Measurements from ENCODE around the gene SLC22A23.

The SLC22A23 gene

DNA sequence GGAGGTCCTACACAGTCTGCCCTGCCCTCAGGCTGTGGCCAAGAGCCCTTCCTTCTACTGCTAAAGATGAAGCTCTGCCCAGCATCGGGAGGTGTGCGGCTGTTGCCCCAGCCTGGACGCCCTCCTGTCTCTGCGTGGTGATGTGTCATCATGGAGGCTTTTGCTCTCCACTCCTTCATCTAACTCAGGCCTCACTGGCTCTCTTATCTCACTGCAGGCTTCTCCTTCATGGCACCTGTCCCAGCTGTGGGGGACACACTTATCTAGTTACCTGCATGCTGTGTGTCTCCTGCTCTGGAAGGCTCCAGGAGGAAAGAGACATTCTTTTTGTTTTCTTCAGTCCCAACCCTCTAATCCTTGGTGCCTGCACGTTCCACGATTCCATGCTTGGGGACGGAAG is 109.0 kb downstream of the SLC22A23 start:
- FAIRE-seq (no peak), DNase-seq (ENCODE audit: insufficient read length, low spot score) (no peak)
- TF ChIP-seq, protein P1, sequence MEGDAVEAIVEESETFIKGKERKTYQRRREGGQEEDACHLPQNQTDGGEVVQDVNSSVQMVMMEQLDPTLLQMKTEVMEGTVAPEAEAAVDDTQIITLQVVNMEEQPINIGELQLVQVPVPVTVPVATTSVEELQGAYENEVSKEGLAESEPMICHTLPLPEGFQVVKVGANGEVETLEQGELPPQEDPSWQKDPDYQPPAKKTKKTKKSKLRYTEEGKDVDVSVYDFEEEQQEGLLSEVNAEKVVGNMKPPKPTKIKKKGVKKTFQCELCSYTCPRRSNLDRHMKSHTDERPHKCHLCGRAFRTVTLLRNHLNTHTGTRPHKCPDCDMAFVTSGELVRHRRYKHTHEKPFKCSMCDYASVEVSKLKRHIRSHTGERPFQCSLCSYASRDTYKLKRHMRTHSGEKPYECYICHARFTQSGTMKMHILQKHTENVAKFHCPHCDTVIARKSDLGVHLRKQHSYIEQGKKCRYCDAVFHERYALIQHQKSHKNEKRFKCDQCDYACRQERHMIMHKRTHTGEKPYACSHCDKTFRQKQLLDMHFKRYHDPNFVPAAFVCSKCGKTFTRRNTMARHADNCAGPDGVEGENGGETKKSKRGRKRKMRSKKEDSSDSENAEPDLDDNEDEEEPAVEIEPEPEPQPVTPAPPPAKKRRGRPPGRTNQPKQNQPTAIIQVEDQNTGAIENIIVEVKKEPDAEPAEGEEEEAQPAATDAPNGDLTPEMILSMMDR (IDR thresholded peaks at IDR 0.05; ENCODE audit: insufficient read depth, missing control alignments) = no peak

DNA sequence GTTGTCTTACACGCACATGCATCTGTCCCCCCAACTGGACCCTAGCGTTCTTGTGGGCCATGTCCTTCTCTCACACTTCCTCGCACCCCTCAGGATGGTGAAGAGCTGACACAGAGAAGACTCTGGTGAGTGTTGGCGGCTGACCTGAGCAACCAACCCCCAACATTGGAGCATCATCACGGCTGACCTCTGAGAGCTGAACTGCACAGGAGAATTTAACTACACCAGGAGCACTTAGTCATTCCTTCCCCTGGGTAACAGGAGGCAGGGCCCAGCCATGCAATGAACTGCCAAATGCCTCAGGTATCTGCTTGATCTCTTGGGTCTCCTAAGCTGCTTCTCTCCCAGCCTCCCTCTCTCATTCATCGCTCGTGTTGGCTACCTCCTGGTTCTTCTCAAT is 109.6 kb downstream of the SLC22A23 start:
- FAIRE-seq = no peak
- TF ChIP-seq, protein P1 (IDR thresholded peaks at IDR 0.05; ENCODE audit: insufficient read depth, missing control alignments) = no peak
- no peak for DNase-seq (ENCODE audit: insufficient read length, low spot score)

DNA sequence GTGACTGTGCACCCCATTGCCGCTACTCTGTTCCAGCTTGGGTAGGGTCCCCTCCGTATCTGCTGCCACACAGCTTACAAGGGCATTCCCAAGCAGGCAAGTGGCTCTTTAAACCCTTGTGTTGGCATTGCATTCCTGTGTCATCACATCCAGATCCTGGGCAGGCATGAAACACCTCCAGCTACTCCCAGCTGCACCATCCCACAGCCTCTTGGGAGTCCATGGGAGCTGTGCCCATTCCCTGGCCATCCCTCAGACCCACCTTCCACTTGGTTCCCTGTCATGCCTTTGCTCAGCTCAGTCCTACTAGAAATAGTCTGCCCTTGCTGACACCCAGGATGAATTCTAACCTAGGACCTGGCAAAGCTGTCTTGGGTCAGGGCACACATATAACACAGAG is 110.4 kb downstream of the SLC22A23 start:
- no peak for DNase-seq (ENCODE audit: insufficient read length, low spot score)
- FAIRE-seq = no peak
- TF ChIP-seq, protein P1 (IDR thresholded peaks at IDR 0.05; ENCODE audit: insufficient read depth, missing control alignments) = no peak

DNA sequence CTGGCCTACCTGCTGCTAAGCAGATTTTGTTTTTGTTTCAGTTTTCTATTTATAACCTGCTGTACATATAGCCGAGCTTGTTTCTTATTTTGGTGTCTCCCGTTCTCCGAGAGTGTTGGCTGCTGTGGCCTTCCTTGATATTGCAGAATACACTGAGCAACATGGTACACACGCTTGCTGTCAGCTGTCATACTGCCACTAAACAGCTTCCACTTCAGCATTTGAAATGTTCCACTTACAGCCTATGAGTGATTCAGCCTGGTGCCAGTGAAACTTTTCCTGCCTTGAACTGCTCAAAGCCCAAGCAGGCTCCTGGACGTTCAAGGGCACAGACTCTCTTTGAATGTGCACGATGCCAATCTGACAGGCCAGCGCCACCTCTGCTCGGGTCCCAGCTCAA is 111.0 kb downstream of the SLC22A23 start:
- TF ChIP-seq, protein P1 (IDR thresholded peaks at IDR 0.05; ENCODE audit: insufficient read depth, missing control alignments) = no peak
- no peak for FAIRE-seq
- DNase-seq (ENCODE audit: insufficient read length, low spot score) = no peak

DNA sequence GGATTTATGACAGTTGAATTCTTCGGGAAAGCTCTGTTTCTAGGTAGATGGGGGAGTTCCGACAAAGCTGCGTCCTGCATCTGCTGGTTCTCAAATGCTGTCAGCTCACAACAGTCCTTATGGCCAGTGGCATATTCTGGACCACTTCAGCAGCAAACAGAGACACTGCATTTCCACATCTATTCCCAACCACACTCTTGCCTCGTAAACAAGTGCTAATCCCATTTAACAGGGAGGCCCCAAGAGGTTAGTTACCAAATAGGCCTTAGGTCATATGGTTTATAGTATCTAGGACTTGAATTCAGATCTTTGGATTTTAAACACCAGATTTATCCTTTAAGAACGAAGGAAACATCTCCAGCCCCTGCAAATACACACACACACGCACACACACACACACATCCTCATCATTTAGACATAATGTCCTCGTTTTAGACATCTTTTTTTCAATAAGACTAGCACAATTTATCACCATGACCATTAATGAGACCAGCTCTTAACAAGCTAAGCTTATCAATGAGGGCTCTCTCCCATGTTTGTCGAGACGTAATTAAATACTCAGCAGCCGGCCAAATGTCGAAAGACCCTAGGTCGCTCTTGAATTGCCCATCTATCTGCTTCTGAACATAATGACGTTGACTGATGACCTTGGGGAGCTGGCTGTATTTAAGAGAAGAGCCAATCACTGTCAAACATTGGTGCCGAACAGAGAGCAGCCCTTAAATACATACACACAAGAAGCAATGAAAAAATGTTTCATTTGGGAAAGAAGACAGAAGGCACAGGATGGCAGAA is 113.6 kb downstream of the SLC22A23 start:
- FAIRE-seq (peak; percentile 86), DNase-seq (ENCODE audit: insufficient read length, low spot score) (no peak)
- TF ChIP-seq, protein P1 (IDR thresholded peaks at IDR 0.05; ENCODE audit: insufficient read depth, missing control alignments) = no peak

DNA sequence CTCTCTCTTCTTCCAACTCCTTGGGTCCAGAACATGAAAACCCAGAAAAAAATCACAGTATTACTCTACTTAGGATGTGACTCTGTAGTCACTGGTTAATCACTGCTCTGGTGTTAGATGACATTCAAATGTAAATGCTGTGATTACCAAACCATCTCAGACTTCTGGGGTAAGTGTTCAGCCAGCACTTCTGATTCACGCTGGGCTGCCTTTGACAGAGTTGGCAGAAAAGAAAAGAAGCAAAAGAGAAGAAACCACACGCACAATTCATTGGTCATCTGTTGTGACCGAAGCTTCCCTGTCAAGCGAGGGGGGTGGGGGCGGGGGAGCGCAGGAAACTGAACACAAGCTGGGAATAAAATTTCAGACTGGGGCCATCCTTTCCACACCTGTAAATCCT is 115.4 kb downstream of the SLC22A23 start:
- TF ChIP-seq, protein P1 (IDR thresholded peaks at IDR 0.05; ENCODE audit: insufficient read depth, missing control alignments) = no peak
- DNase-seq (ENCODE audit: insufficient read length, low spot score) (no peak), FAIRE-seq (no peak)

DNA sequence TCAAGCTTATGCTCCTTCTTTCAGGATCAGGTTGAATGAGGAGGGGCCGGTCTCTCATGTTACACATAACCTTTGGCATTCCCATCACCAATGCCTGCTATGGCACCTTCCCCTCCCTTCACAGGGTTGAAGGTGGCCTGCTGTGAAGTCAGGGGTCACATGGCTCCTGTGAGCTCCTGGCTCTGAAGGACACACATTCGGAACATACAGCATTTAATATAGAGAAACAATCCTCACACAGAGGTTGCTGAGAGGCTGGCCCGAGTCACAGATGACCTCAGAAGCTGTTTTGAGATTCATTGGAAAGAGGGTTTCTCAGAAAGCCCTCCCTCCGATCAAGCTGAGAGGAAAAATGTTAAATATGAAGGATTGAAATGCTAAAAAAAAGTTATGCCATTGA is 116.0 kb downstream of the SLC22A23 start:
- FAIRE-seq = no peak
- no peak for DNase-seq (ENCODE audit: insufficient read length, low spot score)
- TF ChIP-seq, protein P1 (IDR thresholded peaks at IDR 0.05; ENCODE audit: insufficient read depth, missing control alignments) = no peak

Data from D721Med (cell line).